ENCODE results near the gene HOXA10.

Gene HOXA10

DNA sequence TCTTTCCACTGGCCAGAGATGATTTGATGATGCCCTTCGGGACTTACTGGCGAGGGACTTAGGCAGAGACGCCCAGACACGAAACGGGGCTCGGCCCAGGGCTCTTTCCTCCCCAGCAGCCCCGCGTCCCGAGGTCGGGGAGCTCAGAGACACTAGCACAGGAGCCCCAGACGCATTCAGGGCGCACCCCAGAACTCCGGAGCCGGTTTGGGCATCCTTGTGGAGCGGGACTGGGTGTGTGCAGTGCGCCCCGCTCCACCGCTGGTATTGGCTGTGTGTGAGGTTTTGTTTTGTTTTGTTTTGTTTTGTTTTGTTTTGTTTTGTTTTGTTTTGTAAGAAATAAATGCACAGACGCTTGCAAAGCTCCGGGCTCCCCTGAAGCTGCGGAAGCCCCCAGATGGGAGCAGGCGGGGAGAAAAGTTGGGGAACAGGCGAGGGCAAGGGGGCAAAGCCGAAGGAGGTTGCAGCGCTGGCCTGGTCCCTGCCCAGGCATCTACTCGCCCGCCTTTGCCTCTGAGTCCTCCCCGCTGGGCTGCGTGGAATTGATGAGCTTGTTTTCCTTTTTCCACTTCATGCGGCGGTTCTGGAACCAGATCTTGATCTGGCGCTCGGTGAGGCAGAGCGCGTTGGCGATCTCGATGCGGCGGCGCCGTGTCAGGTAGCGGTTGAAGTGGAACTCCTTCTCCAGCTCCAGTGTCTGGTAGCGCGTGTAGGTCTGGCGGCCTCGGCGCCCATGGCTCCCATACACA, 28.8 kb downstream of the HOXA10 start:
- no peak overlapping the region for H2BK120ac ChIP-seq (ENCODE audit: low read depth, low read length)
- no peak overlapping the region for H3K14ac ChIP-seq (ENCODE audit: low read length in 2 of 2)
- peak overlapping the region in 1 of 2 experiments; percentile 82 for H3K4me3 ChIP-seq (ENCODE audit: insufficient read depth in 1 of 2, low read depth in 1 of 2, low read length in 2 of 2)
- H2AK5ac ChIP-seq (ENCODE audit: low read length, severe bottlenecking), result no peak overlapping the region
- no peak overlapping the region for H4K91ac ChIP-seq (ENCODE audit: low read length)
- H3K23ac ChIP-seq (ENCODE audit: low read length in 2 of 2), result no peak overlapping the region
- H2AFZ ChIP-seq (ENCODE audit: low read depth, low read length), result no peak overlapping the region
- WGBS, result 83% methylated on average over 47 of the region's 47 CpGs
- no peak overlapping the region for H2BK5ac ChIP-seq (ENCODE audit: low read depth, low read length, poor library complexity, severe bottlenecking)
- peaks cover 11% of the 10 kb centered on the region for H3K4me1 ChIP-seq (ENCODE audit: control insufficient read depth, insufficient read depth, low read depth, low read length)
- no peak for DNase-seq
- no peak overlapping the region for H3K4ac ChIP-seq (ENCODE audit: low read depth in 1 of 2, low read length in 2 of 2)
- H3K27me3 ChIP-seq (ENCODE audit: control insufficient read depth in 1 of 2, insufficient read depth in 1 of 2, low read length in 2 of 2), result peaks cover 0 to 13% of the 10 kb centered on the region in 2 experiments
- H3K27ac ChIP-seq (ENCODE audit: low read length, poor library complexity, severe bottlenecking), result no peak overlapping the region
- no peaks in the 10 kb centered on the region for H3K9me3 ChIP-seq (ENCODE audit: control insufficient read depth, low read length)
- H2BK12ac ChIP-seq (ENCODE audit: low read length in 2 of 2), result no peak overlapping the region
- peaks cover 14 to 33% of the 10 kb centered on the region in 2 experiments for H3K36me3 ChIP-seq (ENCODE audit: control insufficient read depth in 1 of 2, insufficient read depth in 2 of 2, low read depth in 1 of 2, low read length in 2 of 2)
- H3K9ac ChIP-seq (ENCODE audit: low read length), result peak overlapping the region; percentile 90
- no peak overlapping the region for H3K4me2 ChIP-seq (ENCODE audit: low read length, poor library complexity, severe bottlenecking)
- no peak overlapping the region for H2BK15ac ChIP-seq (ENCODE audit: low read depth, poor library complexity, severe bottlenecking)
- H3K18ac ChIP-seq (ENCODE audit: low read depth in 1 of 2, low read length in 2 of 2), result no peak overlapping the region
- no peak overlapping the region for H4K8ac ChIP-seq (ENCODE audit: low read length)
- H3K79me1 ChIP-seq (replicated peaks; ENCODE audit: low read length, poor library complexity, severe bottlenecking), result peaks cover 18% of the 10 kb centered on the region

- H2BK120ac ChIP-seq (ENCODE audit: low read depth, low read length), result no peak overlapping the region
- no peak overlapping the region for H4K8ac ChIP-seq (ENCODE audit: low read length)
- H3K18ac ChIP-seq (ENCODE audit: low read depth in 1 of 2, low read length in 2 of 2), result no peak overlapping the region
- H4K91ac ChIP-seq (ENCODE audit: low read length), result no peak overlapping the region
- peaks cover 0 to 13% of the 10 kb centered on the region in 2 experiments for H3K27me3 ChIP-seq (ENCODE audit: control insufficient read depth in 1 of 2, insufficient read depth in 1 of 2, low read length in 2 of 2)
- H3K9ac ChIP-seq (ENCODE audit: low read length), result peak overlapping the region; percentile 90
- H3K36me3 ChIP-seq (ENCODE audit: control insufficient read depth in 1 of 2, insufficient read depth in 2 of 2, low read depth in 1 of 2, low read length in 2 of 2), result peaks cover 14 to 38% of the 10 kb centered on the region in 2 experiments
- no peak overlapping the region for H2BK5ac ChIP-seq (ENCODE audit: low read depth, low read length, poor library complexity, severe bottlenecking)
- DNase-seq, result no peak
- H3K4me3 ChIP-seq (ENCODE audit: insufficient read depth in 1 of 2, low read depth in 1 of 2, low read length in 2 of 2), result peak overlapping the region in 1 of 2 experiments; percentile 82
- H2BK15ac ChIP-seq (ENCODE audit: low read depth, poor library complexity, severe bottlenecking), result no peak overlapping the region
- H3K4me1 ChIP-seq (ENCODE audit: control insufficient read depth, insufficient read depth, low read depth, low read length), result peaks cover 11% of the 10 kb centered on the region
- H2AFZ ChIP-seq (ENCODE audit: low read depth, low read length), result no peak overlapping the region
- no peak overlapping the region for H2BK12ac ChIP-seq (ENCODE audit: low read length in 2 of 2)
- H3K23ac ChIP-seq (ENCODE audit: low read length in 2 of 2), result no peak overlapping the region
- H3K27ac ChIP-seq (ENCODE audit: low read length, poor library complexity, severe bottlenecking), result no peak overlapping the region
- H3K14ac ChIP-seq (ENCODE audit: low read length in 2 of 2), result no peak overlapping the region
- H2AK5ac ChIP-seq (ENCODE audit: low read length, severe bottlenecking), result no peak overlapping the region
- H3K9me3 ChIP-seq (ENCODE audit: control insufficient read depth, low read length), result no peaks in the 10 kb centered on the region
- no peak overlapping the region for H3K4ac ChIP-seq (ENCODE audit: low read depth in 1 of 2, low read length in 2 of 2)
- H3K4me2 ChIP-seq (ENCODE audit: low read length, poor library complexity, severe bottlenecking), result no peak overlapping the region
- H3K79me1 ChIP-seq (replicated peaks; ENCODE audit: low read length, poor library complexity, severe bottlenecking), result peaks cover 16% of the 10 kb centered on the region
- WGBS, result 63% methylated on average over 31 of the region's 31 CpGs
These were observed 29.3 kb downstream of the HOXA10 start for GRCh38 chr7:27144781-27145164.

GRCh38 chr7:27143950-27144780, 30.0 kb downstream of the HOXA10 start:
- H2BK15ac ChIP-seq (ENCODE audit: low read depth, poor library complexity, severe bottlenecking), result no peak overlapping the region
- no peaks in the 10 kb centered on the region for H3K9me3 ChIP-seq (ENCODE audit: control insufficient read depth, low read length)
- H2BK5ac ChIP-seq (ENCODE audit: low read depth, low read length, poor library complexity, severe bottlenecking), result no peak overlapping the region
- no peak overlapping the region for H2BK12ac ChIP-seq (ENCODE audit: low read length in 2 of 2)
- peaks cover 11% of the 10 kb centered on the region for H3K4me1 ChIP-seq (ENCODE audit: control insufficient read depth, insufficient read depth, low read depth, low read length)
- no peak for DNase-seq
- no peak overlapping the region for H4K91ac ChIP-seq (ENCODE audit: low read length)
- H3K4me3 ChIP-seq (ENCODE audit: insufficient read depth in 1 of 2, low read depth in 1 of 2, low read length in 2 of 2), result peak overlapping the region in 1 of 2 experiments; percentile 82
- no peak overlapping the region for H4K8ac ChIP-seq (ENCODE audit: low read length)
- no peak overlapping the region for H2BK120ac ChIP-seq (ENCODE audit: low read depth, low read length)
- H3K14ac ChIP-seq (ENCODE audit: low read length in 2 of 2), result no peak overlapping the region
- H3K27ac ChIP-seq (ENCODE audit: low read length, poor library complexity, severe bottlenecking), result no peak overlapping the region
- H3K27me3 ChIP-seq (ENCODE audit: control insufficient read depth in 1 of 2, insufficient read depth in 1 of 2, low read length in 2 of 2), result peaks cover 0 to 13% of the 10 kb centered on the region in 2 experiments
- WGBS, result 63% methylated on average over 32 of the region's 40 CpGs
- no peak overlapping the region for H3K4ac ChIP-seq (ENCODE audit: low read depth in 1 of 2, low read length in 2 of 2)
- peak overlapping the region; percentile 49 for H3K4me2 ChIP-seq (ENCODE audit: low read length, poor library complexity, severe bottlenecking)
- no peak overlapping the region for H3K23ac ChIP-seq (ENCODE audit: low read length in 2 of 2)
- peaks cover 16% of the 10 kb centered on the region for H3K79me1 ChIP-seq (replicated peaks; ENCODE audit: low read length, poor library complexity, severe bottlenecking)
- peak overlapping the region; percentile 90 for H3K9ac ChIP-seq (ENCODE audit: low read length)
- no peak overlapping the region for H3K18ac ChIP-seq (ENCODE audit: low read depth in 1 of 2, low read length in 2 of 2)
- peaks cover 14 to 40% of the 10 kb centered on the region in 2 experiments for H3K36me3 ChIP-seq (ENCODE audit: control insufficient read depth in 1 of 2, insufficient read depth in 2 of 2, low read depth in 1 of 2, low read length in 2 of 2)
- no peak overlapping the region for H2AK5ac ChIP-seq (ENCODE audit: low read length, severe bottlenecking)
- H2AFZ ChIP-seq (ENCODE audit: low read depth, low read length), result peak overlapping the region; percentile 30
